ENCODE measurements around the gene HDAC4. TPM values are rescaled to one million over a fixed set of nuclear protein-coding genes. Genes with fewer than 3 reads are reported as not detected.

HDAC4 gene
- total RNA-seq, 2 donors from 2014 or later = 8.1 to 20.1 TPM

- TF ChIP-seq, protein P1, sequence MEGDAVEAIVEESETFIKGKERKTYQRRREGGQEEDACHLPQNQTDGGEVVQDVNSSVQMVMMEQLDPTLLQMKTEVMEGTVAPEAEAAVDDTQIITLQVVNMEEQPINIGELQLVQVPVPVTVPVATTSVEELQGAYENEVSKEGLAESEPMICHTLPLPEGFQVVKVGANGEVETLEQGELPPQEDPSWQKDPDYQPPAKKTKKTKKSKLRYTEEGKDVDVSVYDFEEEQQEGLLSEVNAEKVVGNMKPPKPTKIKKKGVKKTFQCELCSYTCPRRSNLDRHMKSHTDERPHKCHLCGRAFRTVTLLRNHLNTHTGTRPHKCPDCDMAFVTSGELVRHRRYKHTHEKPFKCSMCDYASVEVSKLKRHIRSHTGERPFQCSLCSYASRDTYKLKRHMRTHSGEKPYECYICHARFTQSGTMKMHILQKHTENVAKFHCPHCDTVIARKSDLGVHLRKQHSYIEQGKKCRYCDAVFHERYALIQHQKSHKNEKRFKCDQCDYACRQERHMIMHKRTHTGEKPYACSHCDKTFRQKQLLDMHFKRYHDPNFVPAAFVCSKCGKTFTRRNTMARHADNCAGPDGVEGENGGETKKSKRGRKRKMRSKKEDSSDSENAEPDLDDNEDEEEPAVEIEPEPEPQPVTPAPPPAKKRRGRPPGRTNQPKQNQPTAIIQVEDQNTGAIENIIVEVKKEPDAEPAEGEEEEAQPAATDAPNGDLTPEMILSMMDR (IDR thresholded peaks at IDR 0.05) = no peak
- Histone ChIP-seq H3K27me3 (no peaks in the 10 kb centered on the region), H3K9me3 (no peaks in the 10 kb centered on the region), H3K27ac (peak overlapping the region; percentile 10), H3K4me1 (peaks cover 0 to 22% of the 10 kb centered on the region in 2 donors), H3K4me3 (no peak overlapping the region), H3K36me3 (peaks cover 30% of the 10 kb centered on the region)
- no peak for DNase-seq (ENCODE audit: low spot score)
Observed at GRCh38 chr2:239113171-239113570, 287.6 kb downstream of the HDAC4 start.

GRCh38 chr2:239112127-239112774, 288.6 kb downstream of the HDAC4 start:
- no peak for DNase-seq (ENCODE audit: low spot score)

DNA sequence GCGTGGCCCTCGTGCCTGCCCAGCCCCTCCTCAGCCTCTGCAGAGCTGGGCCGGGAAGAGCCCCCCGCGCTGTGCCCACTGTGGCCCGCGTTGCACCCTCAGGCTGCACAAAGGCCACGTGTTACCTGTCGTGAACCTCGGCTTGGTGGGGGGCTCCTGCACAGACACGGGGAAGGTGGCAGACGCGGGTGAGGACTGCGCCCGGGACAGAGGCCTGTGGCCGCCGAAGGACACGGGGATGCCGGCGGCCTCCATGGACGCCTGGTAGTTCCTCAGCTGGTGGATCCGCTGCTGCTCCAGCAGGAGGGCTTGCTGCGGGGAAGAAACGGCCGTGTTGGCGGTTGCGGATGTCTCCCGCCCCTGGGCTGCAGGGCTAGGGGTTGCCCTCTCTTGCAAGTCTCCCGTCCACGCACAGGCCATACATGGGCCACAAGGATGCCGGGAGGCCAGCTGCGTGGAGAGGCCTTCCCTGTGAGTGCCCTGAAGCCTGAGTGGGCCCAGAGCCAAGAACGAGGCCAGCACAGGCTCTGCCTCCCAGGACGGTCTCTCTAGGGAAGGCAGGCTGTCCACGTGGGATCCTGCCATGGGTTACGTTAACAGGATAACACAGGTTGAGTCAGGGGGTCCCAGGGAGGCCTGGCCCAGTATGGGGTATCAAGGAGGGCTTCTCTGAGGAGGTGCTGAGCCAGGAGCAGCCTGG, 289.3 kb downstream of the HDAC4 start:
- TF ChIP-seq, protein P1 (IDR thresholded peaks at IDR 0.05) = no peak
- Histone ChIP-seq H3K9me3 (no peaks in the 10 kb centered on the region), H3K4me1 (peaks cover 0 to 22% of the 10 kb centered on the region in 2 donors), H3K4me3 (no peak overlapping the region), H3K27ac (no peak overlapping the region), H3K27me3 (no peaks in the 10 kb centered on the region), H3K36me3 (peaks cover 45% of the 10 kb centered on the region)
- DNase-seq (ENCODE audit: low spot score) = no peak

More at GRCh38 chr2:239112127-239112774, 288.6 kb downstream of the HDAC4 start:
- peaks cover 0 to 22% of the 10 kb centered on the region in 2 donors for H3K4me1 ChIP-seq
- no peak overlapping the region for H3K4me3 ChIP-seq
- peaks cover 39% of the 10 kb centered on the region for H3K36me3 ChIP-seq
- H3K9me3 ChIP-seq = no peaks in the 10 kb centered on the region
- H3K27ac ChIP-seq = no peak overlapping the region
- TF ChIP-seq, protein P1 (IDR thresholded peaks at IDR 0.05) = no peak
- no peaks in the 10 kb centered on the region for H3K27me3 ChIP-seq

DNA sequence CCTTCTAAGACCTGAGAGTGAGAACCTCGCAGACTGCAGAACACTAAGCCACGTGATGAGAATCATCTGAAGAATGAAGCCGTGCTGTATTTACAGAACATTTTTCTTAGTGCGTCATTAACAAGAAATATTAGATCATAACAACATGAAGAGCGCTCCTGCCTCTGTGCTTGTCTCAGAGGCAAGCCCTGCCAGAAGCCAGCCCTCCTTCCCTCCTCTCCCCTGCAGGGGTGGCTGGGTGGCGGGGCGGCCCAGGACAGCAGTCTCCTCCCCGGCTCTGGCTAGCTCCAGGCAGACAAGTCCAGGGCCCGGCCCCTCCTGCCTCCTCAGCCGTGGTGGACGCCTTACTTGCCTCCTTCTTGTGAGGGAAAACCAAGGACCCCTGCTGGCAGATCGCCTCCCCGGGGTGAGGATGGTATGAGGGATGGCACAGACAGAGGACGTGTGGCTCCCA, 290.2 kb downstream of the HDAC4 start:
- Histone ChIP-seq H3K9me3 (no peaks in the 10 kb centered on the region), H3K4me3 (no peak overlapping the region), H3K4me1 (peaks cover 0 to 22% of the 10 kb centered on the region in 2 donors), H3K27me3 (no peaks in the 10 kb centered on the region), H3K36me3 (peaks cover 45% of the 10 kb centered on the region), H3K27ac (no peak overlapping the region)
- no peak for DNase-seq (ENCODE audit: low spot score)
- TF ChIP-seq, protein P1 (IDR thresholded peaks at IDR 0.05) = no peak

GRCh38 chr2:239109928-239110545, 290.8 kb downstream of the HDAC4 start:
- Histone ChIP-seq H3K27ac (no peak overlapping the region), H3K36me3 (peaks cover 45% of the 10 kb centered on the region), H3K9me3 (no peaks in the 10 kb centered on the region), H3K4me1 (peaks cover 0 to 22% of the 10 kb centered on the region in 2 donors), H3K4me3 (no peak overlapping the region), H3K27me3 (no peaks in the 10 kb centered on the region)
- no peak for DNase-seq (ENCODE audit: low spot score)
- TF ChIP-seq, protein P1 (IDR thresholded peaks at IDR 0.05) = no peak

Data from right atrium auricular region (tissue), 2 donors.